ENCODE data around the gene APOA4. TPM values are rescaled to one million over a fixed set of nuclear protein-coding genes. Genes with fewer than 3 reads are reported as not detected.

Gene APOA4
- total RNA-seq, 4 donors from 2014 or later: 0.26 to 0.40 TPM; not detected in 2

DNA sequence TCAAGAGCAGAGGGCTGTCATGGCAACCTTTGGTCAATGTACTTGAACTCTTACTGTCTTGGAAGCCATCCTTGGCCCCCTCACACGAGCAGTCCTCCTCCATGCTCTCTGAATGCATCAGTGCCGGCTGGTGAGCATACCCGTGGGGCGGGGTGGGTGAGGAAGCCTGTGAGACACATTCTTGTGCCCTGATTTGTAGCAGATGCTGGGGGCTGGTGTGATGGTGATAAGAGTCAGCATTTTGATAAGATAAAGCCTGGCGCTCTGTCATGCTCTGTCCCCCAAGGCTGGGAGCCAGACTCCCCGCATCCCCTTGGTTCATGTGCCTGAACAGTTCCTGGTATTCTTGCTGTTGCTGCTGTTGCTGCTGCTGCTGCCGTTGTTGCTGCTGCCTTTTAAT, 34.8 kb upstream of the APOA4 start:
- WGBS: 80% methylated on average over 4 of the region's 7 CpGs

DNA sequence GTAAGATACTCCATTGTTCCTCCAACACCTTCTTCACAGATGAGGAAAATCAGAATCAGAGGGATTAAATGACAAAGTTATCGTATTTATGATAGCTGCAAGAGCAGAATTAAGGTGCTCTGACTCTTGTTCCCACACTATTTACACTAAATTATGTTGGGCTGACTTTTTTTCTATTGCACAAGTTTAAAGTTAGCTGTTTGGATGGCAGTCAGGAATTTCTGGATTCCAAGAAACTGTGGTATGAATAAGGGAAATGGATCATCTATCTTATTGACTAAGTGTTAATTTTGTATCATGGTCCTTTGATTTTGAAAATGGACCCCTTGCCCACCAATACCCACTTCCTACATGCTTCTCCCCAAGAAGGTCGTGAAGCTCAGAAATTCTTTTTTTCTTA, 34.2 kb upstream of the APOA4 start:
- 85% methylated on average over 2 of the region's 2 CpGs for WGBS
- TF ChIP-seq EP300 (IDR thresholded peaks at IDR 0.05) (no peak), POLR2A (IDR thresholded peaks at IDR 0.05; ENCODE audit: low read depth) (no peak)
- TF ChIP-seq, protein P1, sequence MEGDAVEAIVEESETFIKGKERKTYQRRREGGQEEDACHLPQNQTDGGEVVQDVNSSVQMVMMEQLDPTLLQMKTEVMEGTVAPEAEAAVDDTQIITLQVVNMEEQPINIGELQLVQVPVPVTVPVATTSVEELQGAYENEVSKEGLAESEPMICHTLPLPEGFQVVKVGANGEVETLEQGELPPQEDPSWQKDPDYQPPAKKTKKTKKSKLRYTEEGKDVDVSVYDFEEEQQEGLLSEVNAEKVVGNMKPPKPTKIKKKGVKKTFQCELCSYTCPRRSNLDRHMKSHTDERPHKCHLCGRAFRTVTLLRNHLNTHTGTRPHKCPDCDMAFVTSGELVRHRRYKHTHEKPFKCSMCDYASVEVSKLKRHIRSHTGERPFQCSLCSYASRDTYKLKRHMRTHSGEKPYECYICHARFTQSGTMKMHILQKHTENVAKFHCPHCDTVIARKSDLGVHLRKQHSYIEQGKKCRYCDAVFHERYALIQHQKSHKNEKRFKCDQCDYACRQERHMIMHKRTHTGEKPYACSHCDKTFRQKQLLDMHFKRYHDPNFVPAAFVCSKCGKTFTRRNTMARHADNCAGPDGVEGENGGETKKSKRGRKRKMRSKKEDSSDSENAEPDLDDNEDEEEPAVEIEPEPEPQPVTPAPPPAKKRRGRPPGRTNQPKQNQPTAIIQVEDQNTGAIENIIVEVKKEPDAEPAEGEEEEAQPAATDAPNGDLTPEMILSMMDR (IDR thresholded peaks at IDR 0.05): no peak
- Histone ChIP-seq H3K4me1 (peaks cover 9 to 23% (median 15%) of the 10 kb centered on the region in 4 donors), H3K36me3 (peaks cover 38 to 91% (median 67%) of the 10 kb centered on the region in 4 donors), H3K9me3 (no peaks in the 10 kb centered on the region), H3K27ac (replicated peaks in 1 of 4) (peak overlapping the region in 1 of 4 donors; percentile 13), H3K4me3 (no peak overlapping the region), H3K27me3 (no peaks in the 10 kb centered on the region)
- intact Hi-C loops (cut with DNase I): no loop called here
- no peak for DNase-seq (ENCODE audit: extremely low spot score)

More for the DNA sequence above, 34.8 kb upstream of the APOA4 start:
- no peak for DNase-seq (ENCODE audit: extremely low spot score)
- Histone ChIP-seq H3K27me3 (no peaks in the 10 kb centered on the region), H3K27ac (replicated peaks in 1 of 4) (peak overlapping the region in 1 of 4 donors; percentile 13), H3K9me3 (no peaks in the 10 kb centered on the region), H3K4me1 (peaks cover 3 to 17% (median 9%) of the 10 kb centered on the region in 4 donors), H3K4me3 (no peak overlapping the region), H3K36me3 (peaks cover 42 to 92% (median 73%) of the 10 kb centered on the region in 4 donors)
- intact Hi-C loops (cut with DNase I): no loop called here
- TF ChIP-seq, protein P1 (IDR thresholded peaks at IDR 0.05): no peak
- TF ChIP-seq POLR2AphosphoS5 (IDR thresholded peaks at IDR 0.05): no peak
- no peak for TF ChIP-seq POLR2A (IDR thresholded peaks at IDR 0.05; ENCODE audit: low read depth)
- no peak for TF ChIP-seq EP300 (IDR thresholded peaks at IDR 0.05)

DNA sequence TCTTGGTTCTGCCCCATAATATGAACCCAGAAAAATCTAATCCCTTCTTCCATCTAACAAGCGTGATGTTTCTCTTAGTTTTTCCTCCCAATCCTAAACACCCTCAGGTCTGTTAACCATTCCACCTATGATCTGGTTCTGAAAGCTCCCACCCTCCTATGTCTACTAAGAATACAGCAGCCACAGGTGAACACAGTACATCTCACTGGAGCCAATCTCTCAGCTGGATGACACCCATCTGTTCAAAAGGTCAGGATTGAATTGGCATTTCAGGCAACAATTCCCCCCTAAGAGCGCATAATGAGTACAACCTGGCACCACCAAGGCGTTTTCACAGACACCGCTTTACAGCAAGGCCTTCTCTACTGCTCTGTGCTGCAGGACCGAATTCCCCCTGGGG, 33.3 kb upstream of the APOA4 start:
- intact Hi-C loops (cut with DNase I): no loop called here
- H3K4me3 ChIP-seq: no peak overlapping the region
- WGBS: 88% methylated on average over 5 of the region's 5 CpGs

DNA sequence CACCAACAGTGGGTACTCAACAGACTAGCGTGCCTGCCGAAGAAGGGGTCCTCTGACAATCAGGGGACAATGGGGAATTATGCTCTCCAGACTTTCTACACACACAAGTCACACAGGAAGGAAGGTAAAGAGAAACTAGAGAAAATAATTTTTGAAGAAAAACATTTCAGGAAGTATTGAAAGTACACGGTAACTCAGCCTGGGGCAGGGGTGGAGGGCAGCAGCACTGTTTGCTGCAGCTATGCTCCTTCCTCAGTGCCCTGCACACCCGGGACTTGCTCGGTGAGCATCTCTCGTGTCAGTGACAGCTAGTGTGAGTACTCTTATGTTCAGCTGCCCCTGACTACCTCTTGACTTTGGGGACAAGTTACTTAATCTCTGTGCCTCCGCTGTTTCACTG, 32.3 kb upstream of the APOA4 start:
- Histone ChIP-seq H3K36me3 (peaks cover 22 to 89% (median 50%) of the 10 kb centered on the region in 4 donors), H3K27ac (replicated peaks in 1 of 4) (no peak overlapping the region), H3K4me1 (peaks cover 13 to 29% (median 24%) of the 10 kb centered on the region in 4 donors), H3K9me3 (no peaks in the 10 kb centered on the region), H3K27me3 (no peaks in the 10 kb centered on the region), H3K4me3 (no peak overlapping the region)
- TF ChIP-seq POLR2A (IDR thresholded peaks at IDR 0.05; ENCODE audit: low read depth) (no peak), EP300 (IDR thresholded peaks at IDR 0.05) (no peak), POLR2AphosphoS5 (IDR thresholded peaks at IDR 0.05) (no peak)
- TF ChIP-seq, protein P1 (IDR thresholded peaks at IDR 0.05): no peak
- intact Hi-C loops (cut with DNase I): no loop called here
- no peak for DNase-seq (ENCODE audit: extremely low spot score)
- 96% methylated on average over 7 of the region's 7 CpGs for whole genome bisulfite sequencing

More for the DNA sequence above, 33.3 kb upstream of the APOA4 start:
- DNase-seq (ENCODE audit: extremely low spot score): no peak
- Histone ChIP-seq H3K9me3 (no peaks in the 10 kb centered on the region), H3K27me3 (no peaks in the 10 kb centered on the region), H3K36me3 (peaks cover 30 to 91% (median 60%) of the 10 kb centered on the region in 4 donors), H3K27ac (replicated peaks in 1 of 4) (no peak overlapping the region), H3K4me1 (peaks cover 13 to 27% (median 22%) of the 10 kb centered on the region in 4 donors)
- TF ChIP-seq EP300 (IDR thresholded peaks at IDR 0.05): no peak
- TF ChIP-seq, protein P1 (IDR thresholded peaks at IDR 0.05): no peak
- no peak for TF ChIP-seq POLR2AphosphoS5 (IDR thresholded peaks at IDR 0.05)
- TF ChIP-seq POLR2A (IDR thresholded peaks at IDR 0.05; ENCODE audit: low read depth): no peak
